HG03135 (cell line): Measurements from ENCODE around the gene NANOS2.

Experiments
- ATAC-seq: cut with Tn5 transposase; IDR thresholded peaks from one replicate; pipeline ENCODE4 v1.9.1; 2021; ENCODE audit warnings: mild to moderate bottlenecking, moderate library complexity; ENCODE audit not compliant: unreplicated experiment

The NANOS2 gene

GRCh38 chr19:45913874-45914830 lies at the start of gene NANOS2:
TSS of gene NANOS2 (minus strand) at chr19:45914778. CDS start at chr19:45914693, 85 bp downstream.
- no peak for ATAC-seq

GRCh38 chr19:45962021-45962420 lies 47.4 kb upstream of the NANOS2 start:
- ATAC-seq, result no peak

- ATAC-seq, result no peak
These were observed 46.1 kb upstream of the NANOS2 start for GRCh38 chr19:45960595-45961235.

- no peak for ATAC-seq
These were observed 45.0 kb upstream of the NANOS2 start for GRCh38 chr19:45959517-45960025.

- no peak for ATAC-seq
These were observed 44.4 kb upstream of the NANOS2 start for GRCh38 chr19:45958769-45959516.

- no peak for ATAC-seq
These were observed 43.7 kb upstream of the NANOS2 start for GRCh38 chr19:45958320-45958719.

- no peak for ATAC-seq
These were observed 41.5 kb upstream of the NANOS2 start for GRCh38 chr19:45955905-45956608.

- ATAC-seq, result no peak
These were observed 39.6 kb upstream of the NANOS2 start for GRCh38 chr19:45954156-45954555.

- ATAC-seq, result no peak
These were observed 39.1 kb upstream of the NANOS2 start for GRCh38 chr19:45953676-45954075.

GRCh38 chr19:45952686-45953505 lies 38.3 kb upstream of the NANOS2 start:
- ATAC-seq, result no peak

GRCh38 chr19:45952341-45952685 lies 37.7 kb upstream of the NANOS2 start:
- no peak for ATAC-seq

GRCh38 chr19:45947926-45948325 lies 33.3 kb upstream of the NANOS2 start:
- ATAC-seq, result no peak

GRCh38 chr19:45940515-45940805 lies 25.9 kb upstream of the NANOS2 start:
- no peak for ATAC-seq

GRCh38 chr19:45939792-45940514 lies 25.4 kb upstream of the NANOS2 start:
- ATAC-seq, result no peak

GRCh38 chr19:45938733-45939319 lies 24.2 kb upstream of the NANOS2 start:
- no peak for ATAC-seq

- ATAC-seq, result no peak
These were observed 20.7 kb upstream of the NANOS2 start for GRCh38 chr19:45935267-45935666.

GRCh38 chr19:45934551-45935230 lies 20.1 kb upstream of the NANOS2 start:
- ATAC-seq, result no peak

- ATAC-seq, result no peak
These were observed 19.2 kb upstream of the NANOS2 start for GRCh38 chr19:45933759-45934158.
